ENCODE results near the gene EIF3L. TPM values are rescaled to one million over a fixed set of nuclear protein-coding genes. Genes with fewer than 3 reads are reported as not detected.

Gene EIF3L
- total RNA-seq, 1 donor from 2014 or later: 374 TPM

DNA sequence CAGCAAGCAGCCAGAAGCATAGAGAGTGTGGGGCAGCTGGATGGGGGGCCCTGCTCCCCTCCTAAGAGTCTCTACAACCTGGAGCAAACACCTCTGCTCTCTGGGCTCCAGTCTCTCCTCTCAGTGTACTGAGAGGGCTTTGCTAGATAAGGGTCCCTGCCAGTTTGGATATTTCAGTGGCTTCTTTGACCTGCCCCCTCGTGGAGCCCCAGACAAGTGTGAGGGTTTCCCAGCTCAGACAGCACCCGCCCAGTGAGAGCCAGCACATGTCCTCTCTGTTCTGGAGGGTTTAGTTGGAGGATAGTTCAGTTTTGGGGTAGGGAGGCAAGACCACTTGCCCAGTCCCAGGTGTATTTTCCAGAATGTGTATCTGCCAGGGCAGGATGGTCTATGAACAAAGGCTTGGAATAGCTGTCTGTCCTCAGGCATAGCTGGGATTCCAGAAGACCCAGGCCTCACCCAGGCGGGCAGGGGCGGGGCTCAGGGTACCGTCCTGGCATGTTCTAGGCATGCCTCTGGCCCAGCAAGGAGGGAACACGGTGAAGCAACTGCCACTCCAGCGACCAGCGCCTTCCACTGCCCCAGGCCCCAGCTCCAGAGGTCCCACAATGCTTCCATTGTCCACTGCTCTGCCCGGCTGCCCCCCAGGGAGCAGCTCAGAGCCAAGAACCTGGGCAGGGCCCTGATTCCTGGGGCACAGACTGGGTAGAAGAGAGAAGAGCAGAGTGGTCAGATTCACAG, 49.4 kb downstream of the EIF3L start:
- intact Hi-C loops (cut with micrococcal nuclease): no loop called here

DNA sequence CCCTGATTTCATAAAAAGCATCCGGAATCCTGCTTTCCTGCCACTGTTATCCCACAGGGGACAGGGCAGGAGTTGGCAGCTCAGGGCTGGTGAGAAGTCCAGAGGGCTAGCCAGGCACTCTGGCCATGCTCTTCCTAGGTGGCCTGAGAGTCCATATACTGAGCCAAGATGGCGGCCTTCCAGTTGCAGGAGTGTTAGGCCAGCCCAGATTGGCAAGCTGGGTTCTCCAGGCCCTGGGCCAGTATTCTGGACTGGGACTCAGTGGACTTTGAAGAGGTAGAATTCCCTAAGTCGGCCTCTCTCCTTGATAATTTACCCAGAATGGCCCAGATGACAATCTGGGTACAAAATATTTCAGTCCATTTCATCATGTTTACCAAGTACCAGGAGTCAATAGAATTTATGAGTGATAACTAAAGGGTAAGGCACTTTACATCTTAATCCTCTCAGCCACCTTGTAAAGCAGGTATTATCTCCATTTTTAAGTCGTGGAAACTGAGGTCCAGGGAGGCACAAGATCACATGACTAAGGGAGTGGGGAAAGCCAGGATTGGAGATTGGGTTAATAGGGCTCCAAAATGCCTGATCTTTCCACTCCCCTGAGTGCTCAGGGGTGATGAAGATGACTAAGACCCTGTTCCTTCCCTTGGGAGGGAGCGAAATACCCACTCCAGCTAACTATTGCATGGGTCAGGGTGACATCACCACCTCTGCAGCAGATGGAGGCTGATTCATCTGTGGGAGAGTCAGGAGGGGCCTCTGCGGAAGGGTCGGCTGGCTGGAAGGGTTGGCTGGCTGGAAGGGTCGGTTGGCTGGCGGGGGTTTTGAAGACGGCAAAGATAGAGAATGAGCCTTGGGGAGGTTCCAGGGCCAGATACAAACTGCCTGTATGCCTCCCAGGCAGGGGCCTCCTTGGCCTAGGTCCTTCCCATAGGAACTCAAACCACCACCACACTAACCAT, 55.6 kb downstream of the EIF3L start:
- intact Hi-C loops (cut with micrococcal nuclease): no loop called here

DNA sequence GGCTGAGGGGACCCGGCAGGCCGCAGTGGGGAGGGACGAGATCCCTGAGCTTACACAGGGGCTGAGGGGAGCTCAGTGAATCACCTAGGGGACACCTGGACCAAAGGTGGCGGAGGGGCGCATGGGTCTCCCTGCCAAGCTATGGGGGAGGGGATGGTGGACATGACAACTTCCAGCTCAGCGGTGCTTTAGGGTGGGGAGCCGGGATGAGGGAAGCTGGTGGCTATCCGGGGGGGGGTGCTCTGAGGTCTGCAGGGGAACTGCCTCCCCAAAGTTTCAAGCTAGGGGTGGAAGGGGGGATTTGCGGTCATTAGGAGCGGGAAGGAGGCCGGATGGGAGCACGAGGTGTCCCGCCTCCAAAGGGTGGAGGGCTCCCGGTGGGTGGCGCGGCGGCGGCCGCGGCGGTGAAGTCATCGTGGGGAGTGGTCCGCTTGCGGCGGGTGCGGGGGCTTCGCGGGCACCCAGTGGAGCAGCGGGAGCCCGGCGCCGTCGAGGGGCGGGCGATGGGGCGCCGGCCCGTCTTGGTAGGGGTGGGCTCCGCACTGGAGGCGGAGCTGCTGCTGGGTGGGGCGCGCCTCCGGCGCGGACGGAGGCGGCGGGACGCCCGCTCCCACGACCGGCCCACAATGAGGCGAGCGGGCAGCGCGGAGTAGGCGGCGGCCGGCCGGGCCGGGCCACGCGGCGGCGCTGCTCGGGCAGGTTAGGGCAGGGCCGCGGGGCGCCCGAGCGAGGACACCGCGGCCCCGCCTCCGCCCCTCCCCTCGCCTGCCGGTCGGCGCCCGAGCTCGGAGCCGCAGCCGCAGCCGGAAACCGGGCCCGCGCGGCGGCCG, 56.5 kb downstream of the EIF3L start, which contains the start of gene MICALL1:
Gene MICALL1 (plus strand): TSS at position 764 of the 830 bp plus-strand sequence. CDS start 126 bp downstream, outside the sequence.
- intact Hi-C loops (cut with micrococcal nuclease): loop anchor here (1.0 kb wide), 2 partner anchors 9 to 29 kb away; no protein-coding TSS in a partner anchor

DNA sequence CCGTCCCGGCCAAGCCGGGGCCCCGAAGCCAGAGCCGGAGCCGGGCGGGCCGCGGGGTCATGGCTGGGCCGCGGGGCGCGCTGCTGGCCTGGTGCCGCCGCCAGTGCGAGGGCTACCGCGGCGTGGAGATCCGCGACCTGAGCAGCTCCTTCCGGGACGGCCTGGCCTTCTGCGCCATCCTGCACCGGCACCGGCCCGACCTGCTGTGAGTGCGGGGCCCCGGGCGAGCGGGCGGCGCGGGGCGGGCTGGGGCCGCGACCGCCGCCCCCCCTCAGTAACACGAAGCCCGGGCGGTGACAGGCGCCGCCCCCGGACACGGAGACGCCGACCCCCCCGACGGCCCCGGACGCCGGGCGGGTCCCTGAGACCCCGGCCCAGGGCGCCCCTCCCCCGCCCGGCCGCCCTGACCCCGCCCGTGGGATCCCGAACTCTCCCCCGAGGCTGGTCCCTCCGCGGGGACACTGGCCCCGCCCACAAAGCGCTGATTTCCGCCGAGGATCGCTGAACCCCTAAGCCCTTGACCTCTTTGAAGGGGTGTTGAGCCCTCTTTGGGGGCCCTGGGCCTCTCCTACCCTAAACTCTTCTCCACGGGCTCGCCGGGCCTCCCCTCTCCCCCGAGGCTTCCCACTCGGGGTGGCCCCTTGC, 57.3 kb downstream of the EIF3L start:
- intact Hi-C loops (cut with micrococcal nuclease): loop anchor here (1.0 kb wide), 2 partner anchors 10 to 28 kb away; no protein-coding TSS in a partner anchor

DNA sequence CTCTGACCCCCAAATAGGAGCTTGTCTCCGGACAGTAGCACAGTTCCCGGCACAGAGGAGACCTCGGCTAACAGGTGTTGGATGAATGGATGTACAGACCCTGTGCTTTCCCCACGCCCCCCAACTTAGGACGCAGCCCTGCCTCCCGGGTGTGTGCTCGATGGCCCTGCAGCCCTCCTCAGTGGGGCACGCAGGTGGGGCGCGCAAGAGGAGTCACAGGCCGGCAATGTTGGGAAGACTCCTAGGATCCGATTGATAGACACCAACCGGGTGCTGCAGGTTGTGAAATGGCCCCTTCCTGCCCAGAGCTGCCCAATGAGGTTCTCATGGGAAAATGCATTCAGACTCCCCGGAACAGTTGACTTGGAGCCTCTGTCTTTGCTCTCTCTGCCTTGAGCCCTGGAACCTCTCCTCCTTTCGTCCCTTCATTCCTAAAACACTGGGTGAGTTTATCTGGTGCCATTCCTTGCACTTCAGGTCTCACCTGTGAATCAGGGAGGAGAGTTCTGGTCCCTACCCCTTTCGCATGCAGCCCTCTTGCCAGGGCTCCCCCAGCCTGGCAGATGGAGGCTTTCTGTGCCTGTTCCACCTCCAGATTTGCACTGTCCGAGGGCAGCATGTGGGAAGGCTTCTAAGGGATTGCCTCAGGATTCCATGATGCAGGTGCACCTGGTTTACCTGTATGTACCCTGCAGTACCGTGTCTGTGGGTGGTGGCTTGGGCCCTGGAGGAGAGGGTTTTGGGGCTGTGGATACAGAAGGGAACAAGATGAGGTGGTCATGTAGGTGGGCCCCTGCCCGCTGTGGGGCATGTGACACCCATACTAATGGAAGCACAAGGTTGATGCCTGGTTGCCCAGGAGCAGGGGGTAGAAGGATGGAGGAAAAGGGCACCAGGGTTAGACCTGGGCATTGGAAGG, 58.1 kb downstream of the EIF3L start:
- intact Hi-C loops (cut with micrococcal nuclease): no loop called here

DNA sequence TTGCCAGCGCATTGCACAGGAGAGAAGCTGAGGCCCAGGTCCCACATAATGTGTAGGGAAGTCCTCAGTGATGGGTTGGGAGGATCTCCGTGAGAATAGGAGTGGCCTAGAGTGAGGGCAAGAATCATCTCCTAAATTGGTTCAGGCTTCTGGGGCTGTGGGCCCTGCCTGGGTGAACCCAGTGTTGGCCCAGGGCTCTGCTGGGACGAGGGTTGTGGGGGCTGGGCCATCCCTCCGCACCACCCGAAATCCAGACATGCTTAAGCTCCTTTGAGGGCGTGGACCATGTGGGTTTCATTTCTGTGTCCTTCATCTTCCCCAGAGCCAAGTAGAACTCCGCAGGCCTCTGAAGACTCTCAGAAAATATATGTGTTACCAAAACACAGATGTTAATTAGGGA, 60.5 kb downstream of the EIF3L start:
- intact Hi-C loops (cut with micrococcal nuclease): no loop called here

DNA sequence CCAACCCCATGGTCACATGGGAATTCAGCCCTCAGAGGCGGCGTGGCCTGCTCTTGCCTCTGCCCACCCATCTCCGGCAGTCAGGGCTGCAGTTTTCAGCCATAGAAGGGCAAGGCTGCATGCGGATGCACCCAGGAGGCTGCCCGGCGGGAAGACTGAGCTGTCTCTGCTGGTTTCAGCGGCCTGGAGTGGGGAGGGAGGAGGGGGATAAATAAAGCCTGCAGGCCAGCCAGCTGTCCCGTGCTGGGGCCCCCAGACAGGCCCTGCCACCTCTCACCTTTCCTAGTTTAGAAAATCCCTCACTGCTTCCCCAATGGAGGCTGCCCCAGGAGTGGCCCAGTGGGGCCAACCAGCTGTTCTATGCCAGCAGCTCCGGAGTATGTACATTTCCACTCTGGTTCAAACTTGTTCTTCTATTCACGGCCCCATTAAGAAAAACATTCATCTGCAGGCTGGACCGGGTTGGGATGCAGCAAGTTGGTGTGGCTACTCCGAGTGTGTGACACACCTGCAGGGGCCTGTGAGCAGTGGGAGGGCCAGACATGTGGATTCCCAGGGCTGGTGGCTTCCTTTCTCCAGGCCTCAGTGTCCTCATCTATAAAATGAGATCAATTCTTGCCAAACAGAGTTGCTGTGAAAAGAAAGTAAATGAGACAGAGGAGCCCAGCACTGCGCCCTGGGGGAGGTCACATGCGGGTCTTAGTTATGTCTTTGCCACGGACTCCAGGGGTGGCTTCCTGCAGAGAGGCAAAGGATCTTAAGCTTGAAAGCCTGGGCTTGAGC, 61.9 kb downstream of the EIF3L start:
- intact Hi-C loops (cut with micrococcal nuclease): no loop called here

DNA sequence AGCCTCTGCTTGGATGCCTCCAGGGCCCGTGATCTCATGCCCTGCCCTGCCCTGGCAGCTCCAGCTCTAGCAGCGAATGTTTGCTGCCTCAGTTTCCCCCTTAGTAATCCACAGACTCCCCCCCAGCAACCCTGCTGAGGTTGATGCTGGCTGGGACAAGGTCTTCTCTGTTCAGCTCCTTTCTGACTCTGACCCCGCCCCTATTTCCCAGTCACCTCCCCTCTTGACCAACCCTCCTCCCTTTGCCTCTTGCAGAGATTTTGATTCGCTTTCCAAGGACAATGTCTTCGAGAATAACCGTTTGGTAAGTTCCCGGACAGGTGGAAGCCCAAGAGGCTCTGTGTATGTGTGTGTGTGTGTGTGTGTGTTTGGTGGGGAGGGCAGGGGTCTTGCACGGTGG, 62.5 kb downstream of the EIF3L start:
- intact Hi-C loops (cut with micrococcal nuclease): no loop called here

DNA sequence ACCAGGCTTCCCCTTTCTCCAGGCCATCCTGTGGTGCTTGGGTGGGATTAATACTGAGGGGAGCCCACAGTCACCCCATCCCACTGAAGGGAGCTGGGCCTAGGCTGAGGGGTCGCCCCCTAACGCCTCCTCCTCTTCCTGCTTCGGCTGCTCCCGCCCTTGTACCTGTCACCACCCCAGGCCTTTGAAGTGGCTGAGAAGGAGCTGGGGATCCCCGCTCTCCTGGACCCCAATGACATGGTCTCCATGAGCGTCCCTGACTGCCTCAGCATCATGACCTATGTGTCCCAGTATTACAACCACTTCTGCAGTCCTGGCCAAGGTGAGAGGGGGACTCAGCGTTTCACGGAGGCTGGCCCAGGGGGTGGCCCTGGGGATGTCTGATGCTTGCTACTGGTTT, 63.0 kb downstream of the EIF3L start:
- intact Hi-C loops (cut with micrococcal nuclease): no loop called here

DNA sequence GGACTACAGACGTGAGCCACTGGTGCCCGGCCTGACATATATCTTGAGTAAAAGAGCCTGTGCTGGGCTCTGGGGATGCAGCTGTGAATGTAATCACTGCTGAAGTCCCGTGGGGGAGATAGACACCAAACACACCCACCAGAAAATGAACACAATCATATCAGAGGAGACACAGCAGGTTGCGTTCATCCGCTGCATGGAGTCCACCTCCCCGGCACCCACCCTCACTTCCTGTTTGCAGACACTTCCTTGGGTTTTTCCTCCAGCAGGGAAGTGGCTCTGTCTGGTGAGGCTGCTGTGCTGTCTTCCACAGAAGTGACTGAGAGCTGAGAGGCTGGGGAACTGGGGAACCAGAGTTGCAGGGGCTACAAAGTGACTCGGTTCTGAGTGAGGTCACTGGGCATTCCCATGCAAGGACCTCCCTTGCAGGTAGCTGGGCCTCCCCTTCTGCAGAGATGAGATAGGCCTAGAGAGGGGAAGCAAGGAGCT, 64.1 kb downstream of the EIF3L start:
- intact Hi-C loops (cut with micrococcal nuclease): no loop called here

DNA sequence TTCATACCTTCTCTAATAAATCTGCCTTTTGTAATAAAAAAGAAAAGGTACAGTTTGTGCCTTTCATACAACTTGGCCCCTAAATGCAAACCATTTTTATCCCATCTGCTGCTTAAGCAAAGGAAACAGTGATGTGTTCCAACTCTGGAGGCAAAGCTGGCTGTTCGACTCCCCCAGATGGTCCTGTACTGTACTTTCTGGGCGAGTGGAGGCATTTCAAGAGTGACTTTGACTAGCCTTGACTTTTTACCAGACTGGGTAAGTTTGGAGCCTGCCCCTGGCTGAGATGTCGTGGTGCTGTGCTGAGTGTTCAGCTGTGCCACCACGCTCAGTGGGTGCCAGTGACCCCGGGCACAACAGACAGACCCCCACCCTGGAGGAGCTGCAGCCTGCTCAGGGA, 67.1 kb downstream of the EIF3L start:
- intact Hi-C loops (cut with micrococcal nuclease): no loop called here

DNA sequence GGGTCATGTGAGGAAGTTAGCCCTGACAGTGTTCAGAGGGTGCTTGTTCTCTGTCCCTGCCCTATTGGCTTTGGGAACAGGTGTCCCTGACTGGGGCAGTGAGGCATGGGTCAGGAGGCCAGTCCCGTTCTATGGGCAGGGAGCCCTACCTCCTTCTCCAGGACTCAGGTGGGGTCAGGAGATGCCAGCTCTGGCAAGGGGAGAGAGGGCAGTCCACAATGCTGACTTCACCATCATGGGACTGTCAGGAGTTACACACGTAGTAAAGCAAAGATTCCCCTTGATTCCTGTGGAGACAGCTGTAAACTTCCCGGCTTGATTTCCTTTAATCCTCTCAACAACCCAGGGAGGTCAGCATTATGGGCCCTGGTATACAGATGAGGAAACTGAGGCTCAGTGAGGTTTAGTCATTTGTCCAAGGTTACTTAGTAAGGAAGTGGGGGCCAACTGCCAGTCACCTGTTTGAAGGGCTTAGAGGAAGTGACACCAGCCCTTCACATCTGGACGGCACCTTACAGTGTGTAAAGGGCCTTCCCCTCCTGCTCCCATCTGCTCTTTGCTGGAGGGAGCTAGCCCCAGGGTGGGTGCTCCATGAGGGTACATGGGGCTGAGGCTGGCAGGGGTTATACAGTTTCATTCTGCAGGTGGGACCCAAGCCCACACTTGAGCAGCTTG, 68.8 kb downstream of the EIF3L start:
- intact Hi-C loops (cut with micrococcal nuclease): no loop called here

DNA sequence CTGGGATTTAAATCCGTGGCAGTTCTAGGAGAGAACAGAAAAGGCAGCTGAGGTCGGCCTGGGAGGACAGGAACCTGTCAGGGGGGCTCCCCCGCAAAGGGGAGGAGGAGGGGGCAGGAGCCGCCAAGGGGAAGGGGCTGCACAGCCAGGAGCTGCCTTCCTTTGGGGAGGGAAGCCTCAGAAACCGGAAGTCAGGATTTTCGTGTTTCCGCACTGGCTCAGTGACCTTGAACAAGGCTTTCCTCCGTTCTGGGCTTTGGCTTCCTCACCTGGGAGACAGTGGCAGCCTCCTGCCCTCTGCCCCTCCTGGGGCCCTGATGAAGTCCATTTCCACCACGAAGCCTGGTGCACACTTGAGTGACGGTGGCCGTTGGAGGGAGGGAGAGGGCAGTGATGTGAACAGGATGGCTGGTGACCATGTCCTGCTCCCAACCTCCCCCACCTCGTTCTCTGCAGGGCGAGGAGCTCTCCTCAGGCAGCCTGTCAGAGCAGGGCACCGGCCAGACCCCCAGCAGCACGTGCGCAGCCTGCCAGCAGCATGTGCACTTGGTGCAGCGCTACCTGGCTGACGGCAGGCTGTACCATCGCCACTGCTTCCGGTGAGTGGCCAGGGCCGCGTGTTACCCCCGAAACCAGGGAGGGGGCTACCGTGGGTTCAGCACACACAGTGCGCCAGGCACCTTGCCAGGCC, 69.5 kb downstream of the EIF3L start:
- intact Hi-C loops (cut with micrococcal nuclease): no loop called here

DNA sequence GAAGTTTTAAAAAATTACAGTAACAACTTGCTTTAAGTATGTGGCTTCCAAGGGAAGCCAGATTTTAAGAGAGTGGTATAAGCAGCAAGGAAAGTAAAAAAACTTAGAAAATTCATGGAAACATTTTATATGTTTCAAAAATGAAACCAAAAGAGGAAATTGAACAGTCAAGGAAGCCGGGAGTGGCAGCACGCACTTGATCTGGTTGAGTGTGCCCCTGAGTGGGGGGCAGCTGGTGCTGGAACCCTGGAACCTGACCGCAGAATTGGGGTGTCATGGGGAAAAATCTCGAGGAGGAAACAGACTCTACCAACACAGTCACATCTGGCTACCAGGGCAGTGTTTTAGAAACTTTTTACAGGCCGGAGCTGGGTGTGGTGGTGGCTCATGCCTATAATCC, 70.9 kb downstream of the EIF3L start:
- intact Hi-C loops (cut with micrococcal nuclease): no loop called here

DNA sequence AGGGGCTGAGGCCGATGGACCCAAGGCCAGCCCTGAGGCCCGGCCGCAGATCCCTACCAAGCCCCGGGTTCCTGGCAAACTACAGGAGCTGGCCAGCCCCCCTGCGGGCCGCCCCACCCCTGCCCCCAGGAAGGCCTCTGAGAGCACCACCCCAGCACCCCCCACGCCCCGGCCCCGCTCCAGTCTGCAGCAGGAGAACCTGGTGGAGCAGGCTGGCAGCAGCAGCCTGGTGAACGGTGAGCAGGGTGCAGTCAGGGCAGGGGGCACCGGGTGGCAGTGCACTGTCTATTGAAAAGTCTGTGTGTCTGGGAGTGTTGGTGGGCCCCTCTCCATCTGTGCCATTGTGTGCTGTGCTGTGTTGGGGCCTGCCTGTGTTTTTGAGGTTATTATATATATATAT, 73.0 kb downstream of the EIF3L start:
- intact Hi-C loops (cut with micrococcal nuclease): no loop called here

DNA sequence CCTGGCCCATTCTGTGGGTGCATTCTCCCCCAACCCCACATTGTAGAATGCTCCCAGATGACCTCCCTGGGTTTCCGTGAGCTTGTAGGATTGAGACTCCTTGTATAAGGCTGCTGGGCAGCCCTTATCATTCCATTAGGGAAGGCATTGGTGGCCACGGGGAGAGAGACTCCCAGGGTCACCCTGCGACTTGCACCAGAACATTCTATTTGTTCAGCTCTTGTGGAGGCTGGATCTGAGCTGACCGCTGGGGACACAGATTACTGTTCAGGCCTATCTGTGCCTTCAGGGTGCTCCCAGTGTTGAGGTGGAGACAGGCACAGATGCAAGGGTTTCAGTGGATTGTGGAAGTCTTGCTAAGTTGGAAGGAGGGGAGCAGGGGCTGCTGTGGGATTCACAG, 74.7 kb downstream of the EIF3L start:
- intact Hi-C loops (cut with micrococcal nuclease): no loop called here

DNA sequence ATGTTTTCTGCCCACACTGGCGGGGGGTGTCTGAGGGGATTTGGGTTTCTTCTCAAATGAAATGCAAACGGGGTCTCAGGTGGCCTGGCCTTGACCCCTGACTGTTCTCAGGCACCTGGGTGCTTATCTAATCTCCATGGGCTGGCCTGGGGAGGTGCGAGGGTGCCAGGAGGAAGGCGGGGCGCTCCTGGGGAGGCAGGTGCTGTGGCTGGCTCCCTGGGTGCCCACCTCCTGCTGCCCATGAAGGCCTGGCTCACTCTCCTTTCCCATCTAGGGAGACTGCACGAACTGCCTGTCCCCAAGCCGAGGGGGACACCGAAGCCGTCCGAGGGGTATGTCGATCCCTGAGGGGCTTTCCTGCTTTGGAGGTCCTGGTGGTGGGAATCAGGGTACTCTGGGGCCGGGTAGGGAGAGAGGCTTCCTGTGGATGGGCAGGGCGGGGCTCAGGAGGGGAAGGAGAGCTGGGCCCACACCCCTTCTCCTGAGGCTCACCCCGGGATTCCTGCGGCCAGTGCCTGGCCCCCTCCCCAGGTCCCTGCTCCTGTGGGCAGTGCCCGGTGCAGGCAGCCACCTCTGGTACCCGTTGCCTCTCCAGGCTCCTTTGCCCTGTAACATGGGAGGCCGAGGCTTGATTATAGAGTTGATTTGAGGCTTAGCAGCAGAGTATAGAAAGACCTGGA, 75.3 kb downstream of the EIF3L start:
- intact Hi-C loops (cut with micrococcal nuclease): no loop called here
